GM19468 (cell line): ENCODE data around the gene FOS.
A peak's percentile ranks its signal among the peaks of the same experiment; 100 is the strongest.
"Not testable (repeated sequence)": the region's sequence is repeated elsewhere in the genome, so short reads cannot be mapped to it uniquely, and the experiment has no call there.

Experiments used
- ATAC-seq: cut with Tn5 transposase; IDR thresholded peaks from one replicate; pipeline ENCODE4 v1.9.1; 2021; ENCODE audit warnings: mild to moderate bottlenecking, moderate library complexity, moderate number of reproducible peaks; ENCODE audit not compliant: unreplicated experiment; ENCODE audit errors: extremely low read depth

FOS gene

GRCh38 chr14:75278422-75279152 lies at the start of gene FOS:
FOS (plus strand) TSS chr14:75278828; CDS start chr14:75278983, 155 bp downstream.
- ATAC-seq = peak; percentile 67

- no peak for ATAC-seq
Measured at GRCh38 chr14:75229661-75230139, 48.9 kb upstream of the FOS start.

- ATAC-seq = no peak
Measured at GRCh38 chr14:75230140-75230792, 48.4 kb upstream of the FOS start.

DNA sequence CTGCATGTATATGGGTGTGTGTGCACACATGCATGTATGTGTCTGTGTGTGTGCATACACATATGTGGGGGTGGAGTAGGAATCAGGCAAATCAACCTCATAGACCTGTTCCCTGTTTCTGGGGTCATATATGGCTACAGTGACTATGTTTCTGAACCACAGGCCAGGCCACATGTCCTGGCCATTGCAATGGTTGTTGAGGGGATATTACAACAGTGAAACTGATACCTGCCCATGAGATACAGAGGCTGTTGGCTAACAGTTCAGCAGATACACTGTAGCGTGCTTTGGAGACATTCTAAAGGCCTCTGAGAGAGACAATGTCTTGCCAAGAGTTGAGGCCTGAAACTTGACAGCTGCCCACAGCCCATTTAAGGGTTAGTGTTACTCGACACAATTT lies 47.3 kb upstream of the FOS start:
- peak; percentile 31 for ATAC-seq

DNA sequence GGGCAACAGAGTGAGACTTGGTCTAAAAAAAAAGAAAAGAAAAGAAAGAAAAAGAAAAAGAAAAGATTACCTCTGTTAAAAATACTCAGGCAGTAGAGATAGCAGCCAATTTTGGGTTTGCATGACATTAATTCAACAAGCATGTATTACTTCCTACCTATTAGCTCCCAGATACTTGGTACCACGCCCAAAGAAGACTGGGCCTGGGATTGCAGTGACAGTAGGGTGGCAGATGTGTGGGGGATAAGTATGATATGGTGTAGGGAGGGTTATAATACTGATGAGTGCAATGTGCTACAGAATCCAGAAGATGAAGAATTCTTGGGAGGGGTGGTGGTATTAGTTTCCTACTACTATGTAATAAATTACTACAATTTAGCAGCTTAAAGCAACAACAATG lies 46.4 kb upstream of the FOS start:
- no peak for ATAC-seq

DNA sequence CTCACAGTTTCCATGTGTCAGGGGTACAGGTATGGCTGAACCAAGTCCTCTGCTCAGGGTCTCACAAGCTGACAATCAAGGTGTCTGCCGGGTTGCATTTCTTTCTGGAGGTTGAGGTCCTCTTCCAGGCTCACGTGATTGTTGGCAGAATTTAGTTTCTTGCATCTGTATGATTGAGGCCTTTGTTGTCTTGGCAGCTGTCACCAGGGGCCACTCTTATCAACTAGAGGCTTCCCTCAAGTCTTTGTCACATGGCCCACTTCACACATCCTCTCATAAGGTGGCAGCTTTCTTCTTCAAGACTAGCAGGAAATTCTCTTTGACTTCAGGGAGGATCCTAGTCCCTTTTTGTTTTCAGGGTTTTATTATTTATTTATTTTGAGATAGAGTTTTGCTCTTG lies 46.0 kb upstream of the FOS start:
- ATAC-seq = no peak

DNA sequence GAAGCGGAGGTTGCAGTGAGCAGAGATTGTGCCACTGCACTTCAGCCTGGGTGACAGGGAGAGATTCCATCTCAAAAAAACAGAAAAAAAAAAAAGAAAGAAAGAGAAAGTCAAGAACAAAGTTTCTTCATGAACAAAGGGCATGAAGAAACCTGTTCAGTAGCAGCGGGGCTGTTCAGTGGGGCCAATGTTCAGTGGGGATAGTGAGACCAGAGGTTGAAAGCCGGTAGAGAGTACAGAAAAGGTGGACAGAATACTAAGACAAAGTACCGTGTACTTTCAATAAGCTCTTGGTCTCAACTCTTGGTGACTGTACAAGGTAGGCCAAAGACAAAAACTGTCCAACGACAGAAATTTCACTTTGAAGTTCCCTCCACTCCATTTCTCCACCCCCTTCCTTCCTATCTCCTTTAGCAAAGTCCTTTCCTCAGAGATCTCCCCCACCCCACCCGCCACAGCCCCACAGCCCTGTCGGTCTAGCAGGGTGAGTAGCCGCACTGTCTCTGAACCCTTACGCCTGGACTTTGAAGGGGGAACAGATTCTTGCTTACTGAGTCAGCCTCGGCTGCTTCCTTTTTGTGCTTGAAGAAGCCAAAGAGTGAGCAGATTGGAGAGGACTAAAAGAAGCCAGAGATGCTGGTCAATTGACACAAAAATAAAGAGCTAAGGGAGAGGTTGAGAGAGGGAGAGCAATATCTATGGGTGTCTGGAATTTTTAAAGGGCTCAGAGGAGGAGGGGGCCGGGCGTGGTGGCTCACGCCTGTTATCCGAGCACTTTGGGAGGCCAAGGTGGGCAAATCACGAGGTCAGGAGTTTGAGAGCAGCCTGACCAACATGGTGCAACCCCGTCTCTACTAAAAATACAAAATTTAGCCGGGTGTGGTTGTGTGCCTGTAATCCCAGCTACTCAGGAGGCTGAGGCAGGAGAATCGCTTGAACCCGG lies 44.2 kb upstream of the FOS start:
- no peak for ATAC-seq

DNA sequence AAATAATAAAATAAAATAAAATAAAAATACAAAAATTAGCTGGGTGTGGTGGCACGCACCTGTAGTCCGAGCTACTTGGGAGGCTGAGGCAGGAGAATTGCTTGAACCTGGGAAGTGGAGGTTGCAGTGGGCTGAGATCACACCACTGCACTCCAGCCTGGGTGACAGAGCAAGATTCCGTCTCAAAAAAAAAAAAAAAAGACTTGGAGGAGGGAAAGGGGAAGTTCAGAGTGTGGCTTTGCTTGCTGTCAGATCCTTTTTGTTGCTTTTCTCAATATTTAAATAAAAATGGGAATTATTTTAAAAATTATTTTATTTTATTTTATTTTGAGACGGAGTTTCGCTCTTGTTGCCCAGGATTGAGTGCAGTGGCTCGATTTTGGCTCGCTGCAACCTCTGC lies 43.4 kb upstream of the FOS start:
- not testable (repeated sequence) for ATAC-seq

- no peak for ATAC-seq
Measured at GRCh38 chr14:75236467-75236866, 42.2 kb upstream of the FOS start.

GRCh38 chr14:75236901-75237419 lies 41.7 kb upstream of the FOS start:
- no peak for ATAC-seq

DNA sequence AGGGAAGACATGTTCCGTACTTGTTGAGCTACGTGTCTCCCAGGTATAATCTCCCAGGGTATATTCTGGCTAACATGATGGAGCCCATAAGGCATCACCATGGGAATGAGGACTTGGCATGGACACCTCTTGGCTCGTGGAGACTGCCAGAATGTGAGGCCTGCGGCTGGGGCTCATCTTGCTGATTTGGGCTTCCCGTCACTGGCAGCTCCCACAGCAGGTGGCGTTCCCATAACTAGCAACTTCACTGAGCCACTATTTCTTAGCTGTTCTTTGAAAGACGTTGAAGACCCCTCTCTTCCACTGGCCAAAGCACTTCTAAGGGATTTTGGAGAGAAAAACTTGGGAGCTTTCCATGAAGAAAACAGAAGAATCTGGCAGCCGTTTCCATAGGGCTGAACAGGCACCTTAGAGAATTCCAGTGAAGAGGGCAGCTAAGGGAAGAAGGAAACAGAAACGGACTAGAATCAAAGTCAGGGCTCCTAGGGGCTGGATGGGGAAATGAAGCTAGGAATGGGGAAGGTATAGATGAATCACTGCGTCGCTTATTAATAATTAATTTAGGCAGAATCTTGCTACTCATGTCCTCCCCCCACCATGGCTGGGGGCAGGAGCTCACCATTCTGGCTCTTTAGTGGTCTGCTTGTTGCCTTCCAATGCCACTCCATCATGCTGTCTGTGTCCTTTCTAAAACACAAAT lies 39.7 kb upstream of the FOS start:
- ATAC-seq = no peak

DNA sequence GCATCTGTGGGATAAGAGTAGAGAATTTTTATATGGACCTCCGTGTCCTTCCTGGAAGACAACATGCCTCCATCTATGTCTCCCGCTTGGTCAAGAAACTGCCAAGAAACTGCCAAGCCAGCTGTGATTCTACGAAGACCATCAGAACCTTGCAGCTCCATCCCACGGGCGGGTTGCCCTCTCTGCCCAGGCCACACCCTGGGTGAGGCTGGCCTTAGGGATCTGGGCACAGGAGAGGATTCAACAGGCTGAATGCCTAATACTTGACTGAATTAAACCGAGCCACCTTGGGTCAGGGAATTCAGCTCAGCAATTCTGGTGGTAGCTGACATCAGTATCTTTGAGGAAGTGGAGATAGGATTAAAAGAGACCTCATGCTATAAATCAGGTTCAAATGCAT lies 37.8 kb upstream of the FOS start:
- ATAC-seq = no peak

GRCh38 chr14:75242546-75243273 lies 35.9 kb upstream of the FOS start:
- no peak for ATAC-seq

GRCh38 chr14:75244121-75244520 lies 34.5 kb upstream of the FOS start:
- no peak for ATAC-seq

DNA sequence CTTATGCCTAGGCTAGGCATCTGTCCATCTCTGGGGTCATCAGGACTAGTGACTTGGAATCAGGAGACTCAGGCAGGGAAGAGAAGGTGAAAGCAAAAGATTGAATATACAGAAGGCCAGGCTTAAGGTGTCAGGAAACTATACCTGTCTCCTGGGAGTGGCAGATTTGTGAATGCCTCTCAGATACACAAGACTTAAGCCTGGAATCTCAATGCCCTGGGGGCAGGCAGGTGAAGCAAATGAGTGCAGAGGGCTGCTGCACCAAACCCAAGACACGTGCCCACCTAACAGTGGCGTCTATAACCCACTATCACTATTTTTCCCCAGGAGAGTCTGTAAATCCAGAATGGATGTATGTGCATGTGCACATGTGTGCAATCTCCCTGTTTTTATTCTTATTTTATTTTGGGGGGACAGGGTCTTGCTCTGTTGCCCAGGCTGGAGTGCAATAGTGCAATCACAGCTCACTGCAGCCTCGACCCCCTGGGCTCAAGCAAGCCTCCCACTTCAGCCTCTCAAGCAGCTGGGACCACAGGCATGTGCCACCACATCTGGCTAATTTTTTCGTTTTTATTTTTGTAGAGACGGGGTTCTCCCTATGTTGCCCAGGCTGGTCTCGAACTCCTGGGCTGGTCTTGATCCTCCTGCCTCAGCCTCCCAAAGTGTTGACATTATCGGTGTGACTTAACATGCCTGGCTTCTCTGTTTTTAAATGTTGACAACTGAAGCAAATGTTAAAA lies 31.9 kb upstream of the FOS start:
- ATAC-seq = no peak

- no peak for ATAC-seq
Measured at GRCh38 chr14:75247286-75247922, 31.2 kb upstream of the FOS start.

- no peak for ATAC-seq
Measured at GRCh38 chr14:75247939-75248338, 30.7 kb upstream of the FOS start.
